HG02759 (cell line): Measurements from ENCODE around the gene DNAI2.

ENCODE experiments used
- ATAC-seq: cut with Tn5 transposase; IDR thresholded peaks from one replicate; pipeline ENCODE4 v1.9.1; 2021; ENCODE audit warnings: mild to moderate bottlenecking, moderate library complexity; ENCODE audit not compliant: unreplicated experiment

The DNAI2 gene

GRCh38 chr17:74303305-74303704 is 29.3 kb downstream of the DNAI2 start:
- ATAC-seq = no peak

GRCh38 chr17:74304184-74304583 is 30.1 kb downstream of the DNAI2 start:
- ATAC-seq = no peak

- ATAC-seq = no peak
Observed at GRCh38 chr17:74305865-74306654, 32.0 kb downstream of the DNAI2 start.

- no peak for ATAC-seq
Observed at GRCh38 chr17:74307984-74308773, 34.1 kb downstream of the DNAI2 start.

GRCh38 chr17:74309902-74310301 is 35.9 kb downstream of the DNAI2 start:
- no peak for ATAC-seq

GRCh38 chr17:74314877-74315276 is 40.8 kb downstream of the DNAI2 start:
- no peak for ATAC-seq

- no peak for ATAC-seq
Observed at GRCh38 chr17:74316220-74316619, 42.2 kb downstream of the DNAI2 start.

- ATAC-seq = no peak
Observed at GRCh38 chr17:74317071-74317470, 43.0 kb downstream of the DNAI2 start.

GRCh38 chr17:74318391-74318790 is 44.4 kb downstream of the DNAI2 start:
- no peak for ATAC-seq

GRCh38 chr17:74324521-74324920 is 50.5 kb downstream of the DNAI2 start:
- ATAC-seq = no peak

- no peak for ATAC-seq
Observed at GRCh38 chr17:74325376-74325742, 51.3 kb downstream of the DNAI2 start.

- ATAC-seq = no peak
Observed at GRCh38 chr17:74325743-74326379, 51.8 kb downstream of the DNAI2 start, which contains the start of gene KIF19. TSS of gene KIF19 (plus strand) at chr17:74326226. CDS start at chr17:74326350, 124 bp downstream.

- no peak for ATAC-seq
Observed at GRCh38 chr17:74326506-74326905, 52.5 kb downstream of the DNAI2 start.

GRCh38 chr17:74328487-74328886 is 54.5 kb downstream of the DNAI2 start:
- no peak for ATAC-seq

GRCh38 chr17:74329378-74329777 is 55.3 kb downstream of the DNAI2 start:
- ATAC-seq = no peak

GRCh38 chr17:74330446-74330845 is 56.4 kb downstream of the DNAI2 start:
- no peak for ATAC-seq

GRCh38 chr17:74332017-74332650 is 58.1 kb downstream of the DNAI2 start:
- ATAC-seq = no peak

GRCh38 chr17:74332763-74333283 is 58.8 kb downstream of the DNAI2 start:
- ATAC-seq = no peak

GRCh38 chr17:74334393-74335039 is 60.5 kb downstream of the DNAI2 start:
- no peak for ATAC-seq

GRCh38 chr17:74335529-74336062 is 61.6 kb downstream of the DNAI2 start:
- no peak for ATAC-seq
